A172 (cell line): Measurements from ENCODE around the gene FAM170B. TPM values are rescaled to one million over a fixed set of nuclear protein-coding genes. Genes with fewer than 3 reads are reported as not detected.

ENCODE experiments used
- DNase-seq: peaks from one replicate; pipeline ENCODE4 v3.0.0-alpha.2; 2015; ENCODE audit warnings: low spot score
- total RNA-seq: library from RNA; depleted of rRNA; stranded (reverse); fragments of >200 nt; shearing (Covaris generic); gene quantifications from 2 replicates; pipeline ENCODE4 v1.2.3, GENCODE V29; 2014

The FAM170B gene
- total RNA-seq, 1 experiment from 2014 or later = not detected

DNA sequence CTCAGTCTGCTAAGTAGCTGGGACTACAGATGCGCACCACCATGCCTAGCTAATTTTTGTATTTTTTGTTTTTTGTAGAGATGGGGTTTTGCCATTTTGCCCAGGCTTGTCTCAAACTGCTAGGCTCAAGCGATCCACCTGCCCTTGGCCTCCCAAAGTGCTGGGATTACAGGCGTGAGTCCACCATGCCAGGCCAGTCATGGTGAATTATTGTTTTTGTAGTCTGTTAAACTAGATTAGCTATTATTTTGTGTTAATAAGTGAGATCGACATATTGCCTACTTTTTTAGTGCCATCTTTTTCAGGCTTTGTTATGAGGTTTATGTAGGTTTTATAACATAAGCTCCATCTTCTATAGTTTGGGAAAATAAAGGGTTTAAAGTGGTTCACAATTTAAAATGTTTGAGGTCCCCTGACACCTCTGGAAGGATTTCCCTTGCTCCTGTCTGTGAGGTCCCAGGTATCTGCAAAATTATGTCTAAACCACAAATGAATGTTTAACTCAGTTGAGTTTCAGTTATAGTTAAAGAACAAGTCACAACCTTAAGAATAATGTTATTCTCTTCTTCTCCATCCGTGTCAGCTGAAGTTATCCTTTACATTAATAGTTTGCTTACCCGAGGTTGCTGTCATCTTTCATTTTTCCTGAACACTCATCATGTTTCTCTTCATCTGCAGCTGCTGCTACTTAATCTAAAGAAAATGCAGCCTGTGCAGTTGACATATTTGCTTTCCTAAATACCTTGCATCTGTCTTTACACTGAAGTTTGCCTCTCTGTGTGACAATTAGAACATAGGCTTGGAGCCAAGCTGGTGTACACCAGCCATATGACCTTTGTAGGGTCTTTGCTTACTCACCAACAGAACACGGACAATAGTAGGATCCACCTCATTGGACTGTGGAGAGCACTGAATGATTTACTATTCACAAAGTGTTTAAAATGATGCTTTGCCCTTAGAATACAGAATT lies 9.6 kb downstream of the FAM170B start:
- no peak for DNase-seq

DNA sequence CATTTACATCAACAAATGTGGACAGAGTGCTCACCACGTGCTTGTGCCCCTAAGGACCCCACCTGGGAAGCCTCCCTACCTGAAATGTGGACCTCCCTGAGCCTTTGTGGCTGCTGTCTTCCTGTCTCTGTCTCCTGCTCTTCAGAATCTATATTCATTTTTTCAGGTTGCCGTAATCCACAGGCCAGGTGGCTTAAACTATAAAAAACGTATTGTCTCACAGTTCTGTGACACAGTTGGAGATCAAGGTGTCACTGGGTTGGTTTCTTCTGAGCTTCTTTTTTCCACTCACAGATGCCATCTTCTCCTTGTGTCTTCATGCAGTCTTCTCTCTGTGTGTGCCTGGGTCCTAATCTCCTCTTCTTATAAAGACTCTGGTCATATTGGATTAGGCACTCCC lies 12.9 kb downstream of the FAM170B start:
- DNase-seq = no peak

DNA sequence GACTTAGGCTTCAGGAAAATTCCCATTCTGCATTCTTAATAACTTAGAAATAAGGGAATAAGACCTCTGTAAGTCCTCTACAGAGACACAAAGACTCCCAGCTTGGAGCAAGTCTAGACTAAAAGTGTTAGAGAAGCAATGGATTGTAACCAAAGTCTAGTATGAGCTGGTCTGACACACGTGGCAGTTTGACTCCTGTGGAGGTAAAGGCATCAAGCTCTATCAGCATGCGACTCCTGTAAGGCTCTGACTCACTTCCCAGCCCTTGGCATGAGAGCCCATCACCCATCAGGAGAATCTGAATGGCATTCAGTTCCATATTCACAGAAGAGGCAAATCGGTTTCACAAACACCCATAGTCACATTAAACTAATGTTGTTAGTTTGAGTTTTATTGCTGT lies 14.1 kb downstream of the FAM170B start:
- DNase-seq = peak; percentile 35

DNA sequence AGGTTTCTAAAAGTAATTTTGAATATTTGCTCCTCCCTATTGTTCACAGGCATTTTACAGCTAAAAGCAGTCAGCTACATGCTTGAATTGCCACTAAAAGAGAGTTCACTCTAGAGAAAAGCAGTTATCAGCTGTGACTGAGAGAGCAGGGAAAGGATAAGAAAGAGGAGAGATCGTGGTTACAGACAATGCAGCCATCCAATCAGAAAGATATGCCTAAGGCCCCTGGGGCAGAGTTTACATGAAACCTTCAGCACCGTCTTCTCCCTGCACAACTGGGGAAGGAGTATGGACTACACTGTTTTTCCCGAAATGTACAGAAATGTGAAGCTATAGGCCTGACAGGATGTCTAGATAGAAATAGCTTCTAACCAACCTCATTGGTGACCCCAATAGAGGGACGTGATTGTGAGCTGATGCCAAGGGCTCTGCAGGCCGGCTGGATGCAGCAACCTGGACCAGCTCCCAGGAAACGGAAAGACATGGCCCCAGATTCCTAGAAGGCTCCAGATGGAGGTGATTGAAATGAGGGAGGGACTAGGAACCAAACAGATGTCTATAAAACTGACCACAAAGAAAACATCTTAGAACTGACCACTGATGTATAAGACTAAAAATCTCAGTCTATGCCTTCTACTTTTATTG lies 15.3 kb downstream of the FAM170B start:
- no peak for DNase-seq

DNA sequence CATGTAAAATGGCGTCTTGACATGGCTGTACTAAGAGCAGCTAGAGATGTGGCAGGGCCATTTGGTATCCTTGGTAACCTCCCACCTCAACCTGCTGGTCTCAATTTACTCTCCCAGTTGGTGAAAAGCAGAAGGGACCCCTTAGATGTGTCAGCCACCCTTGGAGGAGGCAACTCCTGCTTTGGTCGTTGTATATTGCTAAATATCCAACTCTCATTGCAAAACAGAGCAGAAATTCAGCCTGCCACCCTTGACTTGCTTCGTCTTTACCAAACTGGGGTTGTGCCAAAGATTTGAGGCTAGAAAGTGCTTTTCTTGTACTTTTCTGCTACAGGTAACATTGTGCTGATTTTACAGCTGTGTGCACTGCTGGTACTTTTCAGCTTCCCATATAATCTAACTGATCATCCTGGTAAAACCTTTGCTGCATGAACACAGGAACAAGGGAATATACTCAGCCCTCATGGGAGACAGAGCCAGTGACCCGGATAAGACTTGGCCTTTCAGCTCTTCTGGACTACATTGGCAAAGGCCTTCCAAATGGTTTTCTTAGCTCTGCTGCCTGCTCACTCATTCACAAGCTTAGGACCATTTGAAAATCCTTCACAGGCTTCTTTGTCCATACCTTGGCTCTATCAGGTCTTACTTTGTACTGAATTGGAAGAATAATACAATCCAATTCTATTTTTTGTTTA lies 16.3 kb downstream of the FAM170B start:
- DNase-seq = no peak

DNA sequence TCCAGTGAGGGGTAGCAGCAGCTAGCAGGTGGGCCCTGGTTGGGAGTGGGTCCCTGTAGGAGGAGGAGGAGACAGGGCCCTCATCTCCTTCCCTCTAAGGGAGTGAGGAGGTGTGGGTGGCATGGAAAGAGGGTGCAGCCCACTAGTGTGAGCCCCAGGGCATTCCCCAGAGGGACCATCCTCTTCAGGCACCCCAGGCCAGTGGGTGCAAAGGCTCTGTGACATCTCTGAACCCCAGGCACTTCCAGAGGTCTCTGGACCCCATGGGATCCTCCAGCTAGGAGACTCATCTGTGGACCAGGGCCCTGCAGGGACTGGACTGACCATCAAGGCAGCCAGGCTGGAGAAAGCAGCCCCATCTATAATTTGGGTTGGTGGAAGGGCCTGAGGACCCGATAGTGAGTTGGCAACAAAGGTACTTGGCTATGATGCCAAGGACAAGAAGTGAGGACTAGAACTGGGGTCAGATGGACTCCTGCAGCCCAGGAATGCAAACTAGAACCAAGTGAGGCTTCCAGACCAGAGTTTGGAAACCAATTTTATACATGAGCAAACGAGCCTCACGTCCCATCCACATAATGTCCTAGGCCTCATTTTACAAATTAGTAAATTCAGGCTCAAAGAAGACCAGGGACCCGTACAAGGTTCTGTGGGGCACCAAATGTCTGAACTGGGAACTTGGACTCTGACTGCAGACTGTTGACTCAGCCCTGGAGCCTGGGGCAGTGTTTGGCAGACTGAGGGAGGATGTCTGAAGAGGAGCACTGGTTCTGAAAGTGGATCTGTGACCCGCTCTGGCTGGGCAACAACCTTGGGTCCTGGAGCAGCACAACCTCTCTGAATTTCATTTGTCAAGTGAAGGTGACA lies 17.1 kb downstream of the FAM170B start:
- DNase-seq = no peak

DNA sequence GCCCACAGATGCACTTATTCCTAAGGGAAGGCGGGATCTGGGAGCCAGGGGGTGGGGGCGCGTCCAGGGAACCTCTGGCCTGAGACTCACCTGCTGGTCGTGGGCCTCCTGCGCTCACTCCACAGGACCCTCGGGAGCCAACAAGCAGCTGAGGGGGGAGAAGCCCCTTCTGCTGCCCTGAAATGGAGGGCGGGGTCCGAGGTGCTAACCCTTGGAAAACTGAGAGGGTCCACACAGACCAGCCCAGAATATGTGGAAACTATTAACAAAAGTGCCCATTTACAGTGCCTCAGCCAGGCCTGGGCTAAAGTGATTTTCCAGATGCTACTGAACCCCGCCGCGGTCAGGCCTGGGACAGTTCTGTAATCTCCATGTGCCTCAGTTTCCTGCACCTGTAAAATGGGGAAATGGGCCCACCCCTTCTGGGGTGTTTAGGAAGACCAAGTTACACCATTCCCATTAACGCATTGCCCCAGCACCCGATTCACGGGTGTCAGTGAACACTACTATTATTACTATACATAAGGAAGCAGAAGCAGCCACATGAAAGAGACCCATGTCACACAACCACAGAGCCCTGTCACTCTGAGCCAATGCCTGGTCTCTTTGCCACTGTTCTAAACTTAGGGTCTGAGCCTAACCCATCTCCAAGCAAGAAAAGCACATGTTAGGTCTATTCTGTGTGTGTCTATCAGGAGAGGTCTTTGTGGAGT lies 17.9 kb downstream of the FAM170B start:
- DNase-seq = no peak

DNA sequence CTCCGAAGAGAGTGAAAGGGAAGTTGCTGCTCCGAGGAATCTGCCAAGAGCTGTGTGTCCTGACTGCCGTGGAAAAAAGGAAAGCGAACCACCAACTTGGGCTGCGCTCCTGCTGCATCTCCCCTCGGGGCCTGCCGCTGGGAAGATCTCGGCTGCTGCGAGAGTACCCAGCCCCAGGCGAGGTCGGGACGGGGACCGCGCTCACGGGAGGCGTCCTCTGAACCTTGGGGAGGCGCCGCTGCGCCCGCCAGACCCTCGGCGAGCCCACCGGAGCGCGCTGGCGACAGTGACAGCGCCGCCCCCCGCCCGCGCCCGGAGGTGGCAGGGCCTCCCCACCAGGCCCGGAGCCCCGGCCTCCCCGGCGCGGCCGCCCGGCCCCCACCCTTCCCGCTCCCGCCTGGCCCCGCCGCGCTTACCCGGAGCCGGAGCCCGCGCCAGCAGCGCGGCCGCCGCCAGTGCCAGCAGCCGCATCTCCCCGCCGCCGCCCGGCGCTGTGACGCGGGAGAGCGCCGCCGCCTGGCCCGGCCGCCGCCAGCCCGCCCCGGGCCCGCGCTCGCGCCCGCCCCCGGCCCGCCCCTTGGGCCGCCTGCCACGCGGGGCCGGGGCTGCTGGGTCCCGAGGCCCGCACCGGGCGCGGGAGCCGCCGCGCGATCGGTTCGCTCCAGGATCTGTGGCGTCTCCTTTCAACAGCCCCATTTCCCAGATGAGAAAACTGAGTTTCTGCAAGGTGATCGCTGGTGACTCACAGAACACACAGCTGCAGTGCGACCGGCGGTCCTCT lies 18.6 kb downstream of the FAM170B start, which contains the start of gene VSTM4:
VSTM4 (minus strand) TSS at position 508 of the 781 bp plus-strand sequence; CDS start at position 471, 37 bp downstream.
- DNase-seq = peak; percentile 12

DNA sequence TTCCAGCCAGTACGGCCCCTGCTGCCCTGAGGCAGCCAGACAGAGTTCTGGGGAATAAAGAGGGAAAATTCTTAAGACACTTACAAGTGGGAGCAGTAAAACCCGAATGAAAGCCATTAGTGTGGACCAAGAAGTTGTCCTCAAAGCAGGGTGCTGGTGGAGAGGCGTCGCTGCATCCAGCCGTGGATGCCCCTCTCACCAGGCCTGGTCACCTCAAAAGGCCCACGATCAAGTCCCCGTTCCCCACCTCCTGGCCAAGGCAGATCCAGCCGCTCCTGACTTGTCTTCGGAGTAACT lies 19.2 kb downstream of the FAM170B start:
- no peak for DNase-seq

DNA sequence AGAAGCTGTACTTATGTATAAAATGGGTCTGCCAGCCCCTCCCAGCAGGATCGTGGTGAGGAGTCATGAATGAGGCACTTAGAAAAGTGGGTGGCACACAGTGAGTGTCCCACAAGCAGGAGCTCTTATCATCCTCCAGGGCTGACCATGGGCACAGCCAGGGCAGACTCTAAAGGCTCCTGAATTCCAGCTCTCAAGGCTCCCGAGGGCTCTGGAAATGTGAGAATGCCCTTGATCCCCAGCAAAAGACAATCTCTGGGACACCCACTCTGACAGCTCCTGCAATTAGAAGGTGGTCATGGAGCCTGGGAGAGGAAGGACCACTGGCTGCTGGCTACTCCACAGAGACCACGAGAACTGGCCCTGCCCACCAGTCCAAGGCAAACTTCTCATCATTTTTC lies 20.1 kb downstream of the FAM170B start:
- peak; percentile 6 for DNase-seq

DNA sequence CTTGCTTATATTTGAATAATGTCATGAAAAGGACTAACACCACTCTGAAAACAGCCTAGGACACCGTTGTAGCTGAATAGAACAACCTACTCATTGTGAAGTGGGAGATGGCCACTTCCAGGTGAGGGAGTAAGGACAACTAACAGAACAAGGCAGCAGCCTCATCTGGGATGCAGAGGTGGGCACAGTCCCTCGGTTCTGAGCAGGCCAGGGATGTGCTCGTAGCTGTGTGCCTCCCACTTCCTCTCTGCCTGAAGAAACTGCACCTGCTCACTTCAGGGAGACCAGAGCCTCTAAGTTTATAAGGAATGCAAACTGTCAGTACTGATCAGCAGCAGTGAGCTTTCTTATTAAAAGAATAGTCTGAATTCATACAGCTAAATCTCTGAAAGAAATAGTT lies 21.0 kb downstream of the FAM170B start:
- DNase-seq = no peak

DNA sequence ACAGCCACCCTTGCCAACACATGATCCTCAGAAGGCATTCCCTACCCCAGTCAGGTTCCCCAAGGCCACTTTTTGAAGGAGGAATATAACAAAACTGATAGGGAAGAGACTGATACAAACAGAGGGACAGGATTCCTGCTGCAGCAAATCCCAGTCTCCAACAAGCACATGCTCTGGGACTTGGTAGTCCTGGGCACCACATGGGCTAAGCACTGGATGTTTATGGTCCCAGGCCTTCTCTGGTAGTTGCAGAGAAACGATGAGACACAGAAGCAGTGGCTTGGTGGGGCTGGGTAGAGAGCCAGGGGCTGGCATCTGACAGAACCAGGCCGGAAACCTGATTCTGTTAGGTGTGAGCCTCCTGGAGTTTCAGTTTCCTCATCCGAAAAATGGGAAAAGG lies 21.7 kb downstream of the FAM170B start:
- no peak for DNase-seq

DNA sequence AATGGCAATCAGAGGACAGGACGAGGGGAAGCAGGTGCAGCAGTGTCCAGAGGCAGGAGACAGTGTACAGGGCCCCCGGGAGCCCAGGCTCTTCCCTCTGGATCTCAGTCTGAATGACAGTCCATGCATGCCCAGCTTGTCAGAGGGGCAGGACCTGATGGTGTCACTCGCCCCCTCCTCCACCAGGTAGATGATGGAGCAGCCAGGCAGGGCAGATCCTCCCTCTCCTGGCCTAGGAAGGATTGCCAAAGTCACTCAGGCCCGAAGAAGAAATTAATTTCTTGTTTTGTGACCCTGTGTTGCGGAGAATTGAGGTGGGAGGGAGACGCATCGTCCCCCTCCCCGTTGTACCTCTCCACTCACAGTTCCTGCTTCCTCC lies 22.5 kb downstream of the FAM170B start:
- no peak for DNase-seq

DNA sequence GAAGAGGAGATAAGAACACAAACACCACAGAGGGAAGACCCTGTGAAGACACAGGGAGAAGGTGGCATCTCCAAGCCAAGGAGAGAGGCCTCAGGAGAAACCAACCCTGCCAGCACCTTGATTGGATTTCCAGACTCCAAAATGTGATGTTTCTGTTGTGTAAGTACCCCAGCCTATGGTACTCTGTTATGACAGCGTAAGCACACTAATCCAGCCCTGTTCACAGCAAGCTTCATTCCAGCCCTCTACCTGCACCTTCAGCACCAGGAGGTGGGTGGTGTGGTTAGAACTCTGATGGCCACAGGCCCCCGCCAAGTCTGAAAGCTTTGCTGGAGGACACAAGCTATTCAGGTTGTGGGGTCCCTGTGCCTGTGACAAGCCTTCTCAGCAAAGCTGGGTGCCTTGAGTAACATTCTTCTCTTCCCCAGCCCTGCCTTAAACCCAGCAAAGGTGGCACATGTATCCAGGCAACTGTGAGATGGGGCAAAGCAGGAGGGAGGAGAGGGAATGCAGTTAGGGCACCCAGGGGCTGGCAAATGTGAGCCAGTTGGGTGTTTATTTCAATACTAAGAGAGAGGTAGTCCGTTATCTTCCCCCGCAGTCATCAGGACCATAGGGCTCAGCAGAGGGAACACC lies 23.0 kb downstream of the FAM170B start:
- no peak for DNase-seq

DNA sequence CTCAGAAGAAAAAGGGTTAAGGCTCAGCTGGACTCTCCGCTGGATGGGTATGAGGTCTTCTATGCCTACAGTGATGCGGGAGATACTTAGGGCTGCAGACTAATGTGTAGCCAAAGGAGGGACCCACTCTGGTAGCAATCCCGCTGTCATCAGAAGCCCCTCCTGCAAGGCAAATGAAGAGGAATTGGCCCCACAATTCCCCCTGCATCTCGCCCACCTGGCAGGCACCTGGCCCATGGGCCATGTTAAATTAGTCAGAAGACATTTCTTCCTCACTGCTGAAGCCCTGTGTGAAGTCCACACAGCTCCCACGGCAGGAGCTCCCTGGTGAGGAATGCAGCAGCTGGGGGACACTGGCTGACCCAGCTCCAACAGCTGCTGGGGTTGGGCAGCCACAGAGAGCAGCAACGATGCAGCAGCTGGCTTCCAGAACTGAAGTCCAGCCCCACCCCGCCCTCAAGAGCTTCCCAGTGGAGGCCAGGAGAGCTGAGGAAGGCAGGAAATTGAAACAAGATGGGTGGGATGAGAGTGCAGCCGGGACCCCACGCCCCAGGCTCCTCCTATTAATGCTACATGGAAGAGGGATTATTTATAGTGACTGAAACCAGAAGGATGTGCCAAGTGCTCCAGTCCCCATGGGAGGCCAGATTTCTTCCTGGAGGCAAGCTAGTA lies 24.0 kb downstream of the FAM170B start:
- DNase-seq = no peak

DNA sequence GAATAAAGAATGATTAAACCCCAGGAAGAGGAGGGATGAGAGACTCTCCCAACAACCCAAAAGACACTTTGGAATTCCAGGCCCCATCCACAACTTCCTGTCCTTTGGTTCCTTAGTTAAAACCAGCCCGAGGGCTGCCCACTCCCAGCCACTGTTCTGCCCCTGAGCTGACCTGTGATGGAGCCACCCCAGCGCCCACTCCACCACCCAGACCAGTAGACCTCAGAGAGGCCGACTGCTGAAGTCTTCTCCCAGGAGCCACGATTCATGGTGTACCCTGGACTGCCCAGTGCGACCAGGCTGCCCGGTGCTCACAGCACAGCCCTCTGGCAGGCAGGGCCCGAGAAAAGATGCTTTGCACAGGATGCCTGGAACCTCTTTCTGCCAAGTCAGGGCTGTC lies 25.2 kb downstream of the FAM170B start:
- no peak for DNase-seq

DNA sequence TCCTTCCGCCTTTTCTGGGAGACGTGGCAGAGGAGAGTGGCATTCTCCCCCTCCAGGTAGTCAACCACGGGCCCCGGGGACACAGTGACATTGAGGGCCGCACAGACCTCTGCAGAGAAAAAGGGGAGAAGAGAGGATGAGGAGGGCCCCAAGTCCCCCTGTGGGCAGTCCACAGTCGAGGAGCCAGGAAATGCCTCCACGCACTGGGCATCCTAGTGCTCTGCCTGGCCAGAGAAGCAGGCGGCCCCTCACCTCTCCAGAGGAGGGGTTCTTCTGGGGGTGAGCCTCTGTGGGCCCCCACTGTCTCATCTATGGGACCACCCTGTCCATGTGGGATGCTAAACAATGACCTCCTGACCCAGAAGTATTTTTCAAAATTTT lies 25.9 kb downstream of the FAM170B start:
- no peak for DNase-seq

DNA sequence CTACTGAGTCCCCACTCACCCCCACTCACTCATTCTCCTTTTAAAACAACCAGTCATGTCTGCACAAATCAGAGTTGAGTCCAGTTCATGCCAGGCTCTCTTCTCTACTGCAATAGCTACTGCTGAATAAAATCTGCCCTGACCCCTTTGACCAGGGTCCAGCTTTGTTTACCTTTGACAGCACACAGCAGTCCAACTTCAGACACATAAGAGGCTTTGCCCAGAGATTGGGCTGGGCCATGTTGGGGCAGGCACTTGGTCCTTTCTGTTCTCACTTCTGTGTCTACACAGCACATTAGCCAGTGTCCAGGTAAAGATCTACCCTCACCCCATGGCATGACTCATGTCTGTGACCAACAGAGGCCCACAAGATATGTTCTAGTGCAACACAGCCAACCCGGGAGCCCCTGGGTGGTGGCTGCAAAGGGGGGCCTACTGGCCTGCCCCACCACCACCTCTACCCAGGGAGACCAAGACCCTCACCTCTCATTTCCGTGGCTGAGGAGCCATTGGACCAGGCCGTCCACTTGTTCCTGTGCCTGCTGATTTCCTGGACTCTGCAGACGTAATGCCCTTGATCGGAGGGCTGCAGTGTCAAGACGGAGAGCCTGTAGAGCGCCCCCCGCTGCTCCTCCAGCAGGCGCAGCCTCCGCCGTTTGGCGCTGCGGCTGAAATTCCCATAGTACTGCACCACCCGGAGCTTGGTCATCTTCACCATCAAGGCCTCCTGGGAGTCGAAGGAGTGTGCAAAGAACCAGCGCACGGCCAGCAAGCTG lies 26.5 kb downstream of the FAM170B start:
- no peak for DNase-seq
